ENCODE results near the gene RAD21L1. TPM values are rescaled to one million over a fixed set of nuclear protein-coding genes. Genes with fewer than 3 reads are reported as not detected.

The RAD21L1 gene
- total and polyA plus RNA-seq, 4 donors = 0.02 to 0.23 TPM; not detected in 2

GRCh38 chr20:1178623-1179022, 47.2 kb upstream of the RAD21L1 start:
- no peak overlapping the region for H3K4me3 ChIP-seq
- peaks cover 0 to 27% (median 9%) of the 10 kb centered on the region in 4 donors for H3K36me3 ChIP-seq (ENCODE audit: control insufficient read depth in 4 of 4, insufficient read depth in 4 of 4, low read length in 4 of 4)
- peaks cover 0 to 9% (median 0%) of the 10 kb centered on the region in 3 donors for H3K27me3 ChIP-seq (ENCODE audit: control insufficient read depth in 3 of 3, insufficient read depth in 3 of 3, low read length in 2 of 3)
- H3K4me1 ChIP-seq (ENCODE audit: control insufficient read depth in 5 of 5, insufficient read depth in 5 of 5, low read length in 5 of 5) = no peaks in the 10 kb centered on the region
- H3K9me3 ChIP-seq (ENCODE audit: control insufficient read depth in 4 of 4, insufficient read depth in 3 of 4, low read length in 3 of 4) = no peaks in the 10 kb centered on the region
- DNase-seq = no peak
- WGBS, 2 donors = 92 to 99% methylated on average over 3 of the region's 3 CpGs
- no peak for TF ChIP-seq CTCF (IDR thresholded peaks at IDR 0.05; ENCODE audit: control extremely low read depth, extremely low read depth)
- no peak overlapping the region for H3K9ac ChIP-seq (ENCODE audit: insufficient read depth in 1 of 2, low read length in 2 of 2)
- H3K27ac ChIP-seq (ENCODE audit: low read depth in 1 of 2, low read length in 1 of 2) = no peak overlapping the region
- no peak for ATAC-seq (ENCODE audit: insufficient read depth, low FRiP score)

GRCh38 chr20:1180949-1181348, 44.9 kb upstream of the RAD21L1 start:
- DNase-seq (no peak), ATAC-seq (ENCODE audit: insufficient read depth, low FRiP score) (no peak)
- no peak overlapping the region for H3K9ac ChIP-seq (ENCODE audit: insufficient read depth in 1 of 2, low read length in 2 of 2)
- H3K27me3 ChIP-seq (ENCODE audit: control insufficient read depth in 3 of 3, insufficient read depth in 3 of 3, low read length in 2 of 3) = peaks cover 0 to 20% (median 4%) of the 10 kb centered on the region in 3 donors
- H3K36me3 ChIP-seq (ENCODE audit: control insufficient read depth in 4 of 4, insufficient read depth in 4 of 4, low read length in 4 of 4) = peaks cover 0 to 13% (median 3%) of the 10 kb centered on the region in 4 donors
- no peaks in the 10 kb centered on the region for H3K9me3 ChIP-seq (ENCODE audit: control insufficient read depth in 4 of 4, insufficient read depth in 3 of 4, low read length in 3 of 4)
- 95 to 97% methylated on average over 27 of the region's 27 CpGs for WGBS, 2 donors
- TF ChIP-seq CTCF (IDR thresholded peaks at IDR 0.05; ENCODE audit: control extremely low read depth, extremely low read depth) = no peak
- no peak overlapping the region for H3K4me3 ChIP-seq
- no peak overlapping the region for H3K27ac ChIP-seq (ENCODE audit: low read depth in 1 of 2, low read length in 1 of 2)
- peaks cover 0 to 11% (median 4%) of the 10 kb centered on the region in 5 donors for H3K4me1 ChIP-seq (ENCODE audit: control insufficient read depth in 5 of 5, insufficient read depth in 5 of 5, low read length in 5 of 5)

- H3K4me1 ChIP-seq (ENCODE audit: control insufficient read depth in 5 of 5, insufficient read depth in 5 of 5, low read length in 5 of 5) = peaks cover 0 to 20% (median 6%) of the 10 kb centered on the region in 5 donors
- H3K27me3 ChIP-seq (ENCODE audit: control insufficient read depth in 3 of 3, insufficient read depth in 3 of 3, low read length in 2 of 3) = peaks cover 0 to 23% (median 4%) of the 10 kb centered on the region in 3 donors
- ATAC-seq (ENCODE audit: insufficient read depth, low FRiP score) = no peak
- H3K27ac ChIP-seq (ENCODE audit: low read depth in 1 of 2, low read length in 1 of 2) = no peak overlapping the region
- H3K36me3 ChIP-seq (ENCODE audit: control insufficient read depth in 4 of 4, insufficient read depth in 4 of 4, low read length in 4 of 4) = peaks cover 0 to 3% (median 1%) of the 10 kb centered on the region in 4 donors
- H3K9me3 ChIP-seq (ENCODE audit: control insufficient read depth in 4 of 4, insufficient read depth in 3 of 4, low read length in 3 of 4) = peaks cover 0 to 2% (median 0%) of the 10 kb centered on the region in 4 donors
- TF ChIP-seq CTCF (IDR thresholded peaks at IDR 0.05; ENCODE audit: control extremely low read depth, extremely low read depth) = no peak
- no peak overlapping the region for H3K9ac ChIP-seq (ENCODE audit: insufficient read depth in 1 of 2, low read length in 2 of 2)
- DNase-seq = no peak
- H3K4me3 ChIP-seq = no peak overlapping the region
- 30 to 42% methylated on average over 4 of the region's 4 CpGs for WGBS, 2 donors
Observed at GRCh38 chr20:1182106-1182505, 43.7 kb upstream of the RAD21L1 start.

- TF ChIP-seq CTCF (IDR thresholded peaks at IDR 0.05; ENCODE audit: control extremely low read depth, extremely low read depth) = no peak
- DNase-seq (no peak), ATAC-seq (ENCODE audit: insufficient read depth, low FRiP score) (no peak)
- Histone ChIP-seq H3K9ac (ENCODE audit: insufficient read depth in 1 of 2, low read length in 2 of 2) (no peak overlapping the region), H3K4me3 (no peak overlapping the region), H3K27me3 (ENCODE audit: control insufficient read depth in 3 of 3, insufficient read depth in 3 of 3, low read length in 2 of 3) (peaks cover 0 to 23% (median 4%) of the 10 kb centered on the region in 3 donors), H3K36me3 (ENCODE audit: control insufficient read depth in 4 of 4, insufficient read depth in 4 of 4, low read length in 4 of 4) (peaks cover 0 to 2% (median 1%) of the 10 kb centered on the region in 4 donors), H3K4me1 (ENCODE audit: control insufficient read depth in 5 of 5, insufficient read depth in 5 of 5, low read length in 5 of 5) (peaks cover 0 to 31% (median 6%) of the 10 kb centered on the region in 5 donors), H3K9me3 (ENCODE audit: control insufficient read depth in 4 of 4, insufficient read depth in 3 of 4, low read length in 3 of 4) (peaks cover 0 to 2% (median under 1%) of the 10 kb centered on the region in 4 donors), H3K27ac (ENCODE audit: low read depth in 1 of 2, low read length in 1 of 2) (no peak overlapping the region)
- WGBS, 2 donors = 75 to 82% methylated on average over 6 of the region's 6 CpGs
Observed at GRCh38 chr20:1183153-1183552, 42.7 kb upstream of the RAD21L1 start.

Data from lung (tissue), 12 donors.